HCT116 (cell line): ENCODE measurements around the gene OTUD5. TPM values are rescaled to one million over a fixed set of nuclear protein-coding genes. Genes with fewer than 3 reads are reported as not detected.

ENCODE experiments used
- ATAC-seq: fragments of 200-7000 bp; cut with Tn5 transposase; 2 replicates; pipeline ENCODE4 v1.9.1; 2020; ENCODE audit warnings: mild to moderate bottlenecking, moderate library complexity
- BruUV-seq: library from RNA; stranded (reverse); fragments of 400-500 nt; replicated peaks from 2 replicates; lab custom pipeline; 2021; lab: Mats Ljungman, UMichigan
- CTCF ChIA-PET: fragments of 300-600 bp; sonication (Branson Sonifier 250); formaldehyde crosslinking; loops from one replicate; lab custom pipeline; 2021; ENCODE audit warnings: antibody characterized with exemption; lab: Charles Lee
- POLR2A ChIA-PET: fragments of 300-600, 350-600 bp; sonication (Branson Sonifier 250); formaldehyde crosslinking; loops from one replicate; lab custom pipeline; 2021; ENCODE audit warnings: antibody characterized with exemption; lab: Charles Lee
- RAD21 ChIA-PET, 2 experiments: fragments of 300-600 bp; sonication (Branson Sonifier 250); formaldehyde crosslinking; loops; one replicate each; lab custom pipeline; 2023; ENCODE audit warnings: low total read pairs in 2 of 2; ENCODE audit not compliant: uncharacterized antibody in 2 of 2, unreplicated experiment in 2 of 2, low non-redundant PET in 1 of 2; lab: Charles Lee
- DNase-seq: peaks from one replicate; pipeline ENCODE4 v3.0.0-alpha.2; 2010; ENCODE audit warnings: low read depth, low spot score
- H2AFZ ChIP-seq: fragments of 200-600 bp; shearing (Covaris generic), sonication (generic); 2 replicates; pipeline ENCODE4 v1.6.1; 2017; ENCODE audit warnings: low read depth, mixed run types, mixed read lengths, antibody characterized with exemption, low read length; ENCODE audit not compliant: poor library complexity, severe bottlenecking
- H3K27ac ChIP-seq: 2 replicates; pipeline ENCODE4 v1.5.1; 2012; ENCODE audit warnings: low read depth, low read length
- H3K27me3 ChIP-seq: fragments of 200-600 bp; sonication (generic); 2 replicates; pipeline ENCODE4 v1.6.1; 2016; ENCODE audit warnings: mixed run types, low read length, mixed read lengths; ENCODE audit not compliant: insufficient read depth
- H3K36me3 ChIP-seq, 2 experiments: fragments of 200-500 bp in 1 of 2; fragments of 200-600 bp in 1 of 2; sonication (Bioruptor generic) in 1 of 2; sonication (generic) in 1 of 2; 2 replicates each; pipeline versions ENCODE4 v1.5.1 to v1.6.1; 2014 to 2016; ENCODE audit warnings: low read length in 2 of 2, inconsistent platforms in 1 of 2, mixed read lengths in 1 of 2, mixed run types in 1 of 2; ENCODE audit not compliant: insufficient read depth in 2 of 2, control insufficient read depth in 1 of 2
- H3K4me1 ChIP-seq, 2 experiments: fragments of 200-600 bp in 1 of 2; sonication (generic) in 1 of 2; 2 replicates each; pipeline versions ENCODE4 v1.5.1 to v1.6.1; 2012 to 2017; ENCODE audit warnings: low read length in 2 of 2, inconsistent platforms in 1 of 2, mild to moderate bottlenecking in 1 of 2, mixed read lengths in 1 of 2, mixed run types in 1 of 2, moderate library complexity in 1 of 2; ENCODE audit not compliant: insufficient read depth in 2 of 2, control insufficient read depth in 1 of 2
- H3K4me2 ChIP-seq: fragments of 200-600 bp; sonication (generic); 2 replicates; pipeline ENCODE4 v1.6.1; 2017; ENCODE audit warnings: mixed run types, low read length, mixed read lengths
- H3K4me3 ChIP-seq, 2 experiments: fragments of 200-600 bp in 1 of 2; sonication (generic) in 1 of 2; replicated peaks in 1 of 2; 2 replicates each; pipeline ENCODE4 v1.5.1; 2011 to 2016; ENCODE audit warnings: low read length in 2 of 2, control low read depth in 1 of 2, low read depth in 1 of 2, mild to moderate bottlenecking in 1 of 2, mixed read lengths in 1 of 2, mixed run types in 1 of 2
- H3K79me2 ChIP-seq: fragments of 200-600 bp; sonication (generic); 2 replicates; pipeline ENCODE4 v1.6.1; 2017; ENCODE audit warnings: mild to moderate bottlenecking, mixed run types, low read length, moderate library complexity, mixed read lengths; ENCODE audit not compliant: insufficient read depth
- H3K9ac ChIP-seq: fragments of 200-600 bp; sonication (generic); 2 replicates; pipeline ENCODE4 v1.6.1; 2016; ENCODE audit warnings: low read length, mixed read lengths
- H3K9me2 ChIP-seq: fragments of 200-600 bp; sonication (generic), shearing (Covaris generic); 2 replicates; pipeline ENCODE4 v1.6.1; 2017; ENCODE audit warnings: mixed run types, mild to moderate bottlenecking, moderate library complexity; ENCODE audit not compliant: insufficient read depth
- H3K9me3 ChIP-seq, 2 experiments: fragments of 200-500 bp in 1 of 2; fragments of 200-600 bp in 1 of 2; sonication (Bioruptor generic) in 1 of 2; sonication (generic) in 1 of 2; 2 replicates each; pipeline ENCODE4 v1.6.1; 2014 to 2017; ENCODE audit warnings: low read length in 2 of 2, mixed read lengths in 2 of 2, inconsistent platforms in 1 of 2, low read depth in 1 of 2, mild to moderate bottlenecking in 1 of 2, mixed run types in 1 of 2, moderate library complexity in 1 of 2; ENCODE audit not compliant: control insufficient read depth in 1 of 2, insufficient read depth in 1 of 2
- H4K20me1 ChIP-seq: fragments of 200-600 bp; sonication (generic), shearing (Covaris generic); 2 replicates; pipeline ENCODE4 v1.6.1; 2017; ENCODE audit warnings: mixed run types, mild to moderate bottlenecking, moderate library complexity; ENCODE audit not compliant: insufficient read depth
- MAX ChIP-seq: IDR thresholded peaks from 2 replicates; pipeline ENCODE4 v1.6.1; 2012
- SP1 ChIP-seq: IDR thresholded peaks from 2 replicates; pipeline ENCODE4 v1.6.1; 2012; ENCODE audit warnings: low read depth
- ZFX ChIP-seq: fragments of 450-650 bp; IDR thresholded peaks from 2 replicates; pipeline ENCODE4 v1.6.1; 2017
- ZNF274 ChIP-seq: fragments of 200-500 bp; sonication (Bioruptor generic); IDR thresholded peaks from 2 replicates; pipeline ENCODE4 v1.6.1; 2014; ENCODE audit warnings: mild to moderate bottlenecking, low read depth, low read length, inconsistent platforms
- intact Hi-C: fragments of 100-400 bp; cut with micrococcal nuclease; formaldehyde crosslinking; loops from 2 replicates; pipeline ENCODE4 v1.10.0; 2022
- total RNA-seq: library from RNA; stranded (reverse); gene quantifications from one replicate; pipeline ENCODE4 v1.2.1, GENCODE V29; 2021; ENCODE audit not compliant: unreplicated experiment
- TF ChIP-seq, protein P1 (sequence below): IDR thresholded peaks from 2 replicates; pipeline ENCODE4 v1.6.1; 2011; ENCODE audit warnings: mild to moderate bottlenecking, low read length, moderate library complexity; ENCODE audit not compliant: insufficient replicate concordance; ENCODE audit errors: extremely low read depth

The OTUD5 gene
- total RNA-seq, 1 experiment from 2014 or later, result 42.6 TPM

DNA sequence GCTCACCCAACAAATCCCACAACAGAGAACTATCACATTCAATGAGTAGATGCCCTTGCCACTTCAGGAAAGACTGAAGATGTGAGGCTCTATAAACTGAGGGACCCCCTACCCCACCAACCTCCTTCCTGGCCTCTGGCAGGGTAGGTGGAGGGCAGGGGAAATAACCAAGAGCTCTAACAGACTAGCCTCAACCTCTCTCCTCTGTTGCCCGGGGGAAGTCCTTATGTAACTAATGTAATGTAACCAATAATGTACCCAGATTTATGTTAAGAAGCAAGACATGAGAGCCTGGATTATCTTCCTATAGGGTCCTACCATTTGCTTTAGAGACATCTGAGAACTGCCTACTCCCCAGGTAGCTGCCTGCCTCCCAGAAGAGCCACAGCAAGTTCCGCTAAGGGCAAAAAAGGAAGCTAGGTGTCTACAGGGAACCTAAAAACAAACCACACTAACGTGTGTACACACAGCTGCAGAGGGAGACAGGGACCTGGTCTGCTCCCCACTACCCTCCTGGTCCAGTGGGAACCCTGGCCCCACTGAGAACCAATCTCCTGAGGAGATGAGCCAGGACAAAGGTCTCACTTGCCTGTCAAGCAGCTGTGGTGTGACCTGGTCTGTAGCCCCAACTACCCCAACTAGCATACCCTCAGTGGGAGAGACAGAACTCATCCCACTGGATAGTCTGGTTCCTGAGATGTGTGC, 17.7 kb downstream of the OTUD5 start (continued):
- no peak for TF ChIP-seq SP1
- TF ChIP-seq, protein P1, sequence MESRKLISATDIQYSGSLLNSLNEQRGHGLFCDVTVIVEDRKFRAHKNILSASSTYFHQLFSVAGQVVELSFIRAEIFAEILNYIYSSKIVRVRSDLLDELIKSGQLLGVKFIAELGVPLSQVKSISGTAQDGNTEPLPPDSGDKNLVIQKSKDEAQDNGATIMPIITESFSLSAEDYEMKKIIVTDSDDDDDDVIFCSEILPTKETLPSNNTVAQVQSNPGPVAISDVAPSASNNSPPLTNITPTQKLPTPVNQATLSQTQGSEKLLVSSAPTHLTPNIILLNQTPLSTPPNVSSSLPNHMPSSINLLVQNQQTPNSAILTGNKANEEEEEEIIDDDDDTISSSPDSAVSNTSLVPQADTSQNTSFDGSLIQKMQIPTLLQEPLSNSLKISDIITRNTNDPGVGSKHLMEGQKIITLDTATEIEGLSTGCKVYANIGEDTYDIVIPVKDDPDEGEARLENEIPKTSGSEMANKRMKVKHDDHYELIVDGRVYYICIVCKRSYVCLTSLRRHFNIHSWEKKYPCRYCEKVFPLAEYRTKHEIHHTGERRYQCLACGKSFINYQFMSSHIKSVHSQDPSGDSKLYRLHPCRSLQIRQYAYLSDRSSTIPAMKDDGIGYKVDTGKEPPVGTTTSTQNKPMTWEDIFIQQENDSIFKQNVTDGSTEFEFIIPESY, result no peak
- TF ChIP-seq ZFX, result no peak
- TF ChIP-seq, all 23 proteins: peak for 0

DNA sequence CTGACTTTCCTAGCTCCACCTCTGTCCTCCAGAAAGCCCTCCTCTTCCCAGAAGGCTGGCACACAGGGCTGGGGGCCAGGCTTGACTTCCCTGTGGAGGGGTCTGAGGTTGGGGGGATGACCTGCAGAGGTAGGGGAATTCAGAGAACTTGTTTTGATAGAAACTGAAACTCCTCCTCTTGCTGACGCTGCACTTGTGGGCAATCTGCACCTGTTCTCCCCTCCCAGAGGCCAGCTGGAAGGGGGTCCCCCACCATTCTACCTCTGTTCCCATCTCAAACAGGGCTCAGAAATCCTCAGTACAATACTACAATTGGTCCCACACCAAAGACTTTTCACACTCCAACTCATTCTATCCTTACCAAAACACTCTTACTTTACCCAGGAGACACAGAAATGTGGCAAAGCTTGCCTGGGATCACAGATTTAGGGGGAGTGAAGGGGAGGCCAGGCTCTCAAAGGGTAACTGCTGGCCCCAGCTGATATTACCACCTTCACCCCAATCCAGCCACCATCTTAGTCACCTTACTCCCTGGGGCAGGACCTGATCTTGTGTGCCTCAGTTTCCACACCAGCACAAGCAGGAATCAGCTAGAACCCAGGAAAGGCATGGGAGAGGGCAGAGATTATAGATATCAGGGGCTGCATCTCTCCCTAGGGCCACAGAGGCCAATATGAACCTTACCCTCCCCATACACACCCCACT, 18.5 kb downstream of the OTUD5 start:
- TF ChIP-seq ZNF274, result no peak
- no peak for TF ChIP-seq MAX
- no TSS peak for BruUV-seq
- Histone ChIP-seq H3K4me1 (no peaks in the 10 kb centered on the region), H3K9ac (no peak overlapping the region), H3K79me2 (peaks cover 39% of the 10 kb centered on the region), H3K27me3 (no peaks in the 10 kb centered on the region), H3K9me2 (no peaks in the 10 kb centered on the region), H2AFZ (no peak overlapping the region), H3K9me3 (no peaks in the 10 kb centered on the region), H3K36me3 (peaks cover 0 to 8% of the 10 kb centered on the region in 2 experiments; a peak in 2 of 4 replicates), H4K20me1 (no peaks in the 10 kb centered on the region), H3K4me2 (no peak overlapping the region), H3K27ac (no peak overlapping the region), H3K4me3 (no peak overlapping the region)
- ChIA-PET CTCF (no interaction called here), POLR2A (no interaction called here), RAD21 (no interaction called here)
- ATAC-seq, result no peak
- intact Hi-C loops, result no loop called here
- DNase-seq, result no peak
